DND-41 (cell line): Measurements from ENCODE around the gene SPATA19.

Experiments
- ATAC-seq: fragments of 200-7000 bp; cut with Tn5 transposase; 3 replicates; pipeline ENCODE4 v1.9.1; 2021; ENCODE audit warnings: low read depth; ENCODE audit not compliant: insufficient read depth
- DNase-seq: peaks from one replicate; pipeline ENCODE4 v3.0.0-alpha.2; 2020
- H2AFZ ChIP-seq: 2 replicates; pipeline ENCODE4 v1.6.0; 2012; ENCODE audit warnings: low read depth, low read length
- H3K27ac ChIP-seq: 2 replicates; pipeline ENCODE4 v1.5.1; 2012; ENCODE audit warnings: low read length, inconsistent platforms
- H3K27me3 ChIP-seq: fragments of 200-600 bp; sonication (generic); 2 replicates; pipeline ENCODE4 v1.6.0; 2012; ENCODE audit warnings: low read length, mild to moderate bottlenecking, inconsistent platforms; ENCODE audit not compliant: insufficient read depth, poor library complexity
- H3K36me3 ChIP-seq: 2 replicates; pipeline ENCODE4 v1.5.1; 2012; ENCODE audit warnings: low read length, inconsistent platforms; ENCODE audit not compliant: insufficient read depth
- H3K4me1 ChIP-seq: 2 replicates; pipeline ENCODE4 v1.5.1; 2012; ENCODE audit warnings: mild to moderate bottlenecking, low read length; ENCODE audit not compliant: insufficient read depth
- H3K4me2 ChIP-seq: 2 replicates; pipeline ENCODE4 v1.6.0; 2012; ENCODE audit warnings: mild to moderate bottlenecking, moderate library complexity, low read length, inconsistent platforms; ENCODE audit not compliant: insufficient read depth
- H3K4me3 ChIP-seq, 2 experiments: fragments of 200-600 bp in 1 of 2; shearing (Covaris generic) in 1 of 2; 2 replicates each; pipeline ENCODE4 v1.5.1; 2012 to 2016; ENCODE audit warnings: inconsistent platforms in 2 of 2, low read length in 2 of 2, mild to moderate bottlenecking in 2 of 2, low read depth in 1 of 2, moderate library complexity in 1 of 2
- H3K79me2 ChIP-seq: 2 replicates; pipeline ENCODE4 v1.6.0; 2012; ENCODE audit warnings: low read length, inconsistent platforms; ENCODE audit not compliant: insufficient read depth
- H3K9ac ChIP-seq: 2 replicates; pipeline ENCODE4 v1.6.0; 2012; ENCODE audit warnings: low read depth, mild to moderate bottlenecking, inconsistent platforms, low read length, moderate library complexity
- H3K9me3 ChIP-seq: 2 replicates; pipeline ENCODE4 v1.5.1; 2012; ENCODE audit warnings: low read length, moderate library complexity, mild to moderate bottlenecking, inconsistent platforms; ENCODE audit not compliant: insufficient read depth, severe bottlenecking
- H4K20me1 ChIP-seq: 2 replicates; pipeline ENCODE4 v1.6.0; 2012; ENCODE audit warnings: low read length; ENCODE audit not compliant: insufficient read depth
- CTCF ChIP-seq: IDR thresholded peaks from 2 replicates; pipeline ENCODE4 v1.5.1; 2012; ENCODE audit warnings: borderline replicate concordance, low read length, moderate library complexity, mild to moderate bottlenecking; ENCODE audit not compliant: poor library complexity, severe bottlenecking; ENCODE audit errors: extremely low read depth
- EZH2 ChIP-seq: IDR thresholded peaks from 3 replicates; pipeline ENCODE4 v1.6.1; 2012; ENCODE audit warnings: borderline replicate concordance, low read depth, mild to moderate bottlenecking, moderate library complexity, low read length, inconsistent platforms; ENCODE audit not compliant: severe bottlenecking

Gene SPATA19

GRCh38 chr11:133818302-133818701 is 27.0 kb downstream of the SPATA19 start:
- H3K9ac ChIP-seq = no peak overlapping the region
- no peak overlapping the region for H3K27ac ChIP-seq
- no peaks in the 10 kb centered on the region for H3K79me2 ChIP-seq
- H3K4me3 ChIP-seq = no peak overlapping the region
- ATAC-seq (no peak), DNase-seq (no peak)
- no peak overlapping the region for H2AFZ ChIP-seq
- no peak overlapping the region for H3K4me2 ChIP-seq
- peaks cover 24% of the 10 kb centered on the region for H3K27me3 ChIP-seq
- H3K9me3 ChIP-seq = no peaks in the 10 kb centered on the region
- H4K20me1 ChIP-seq = peaks cover 7% of the 10 kb centered on the region; the same call in 1 of the 2 replicates
- no peak for TF ChIP-seq EZH2
- no peak for TF ChIP-seq CTCF
- no peaks in the 10 kb centered on the region for H3K4me1 ChIP-seq
- H3K36me3 ChIP-seq = no peaks in the 10 kb centered on the region

GRCh38 chr11:133817449-133817848 is 27.9 kb downstream of the SPATA19 start:
- ATAC-seq = no peak
- Histone ChIP-seq H3K4me3 (no peak overlapping the region), H3K4me1 (no peaks in the 10 kb centered on the region), H4K20me1 (peaks cover 7% of the 10 kb centered on the region; the same call in 1 of the 2 replicates), H3K27me3 (peaks cover 24% of the 10 kb centered on the region), H3K4me2 (no peak overlapping the region), H3K9me3 (no peaks in the 10 kb centered on the region), H3K36me3 (no peaks in the 10 kb centered on the region), H3K79me2 (no peaks in the 10 kb centered on the region), H3K27ac (no peak overlapping the region), H3K9ac (no peak overlapping the region), H2AFZ (no peak overlapping the region)
- no peak for DNase-seq
- TF ChIP-seq EZH2 (no peak), CTCF (no peak)

GRCh38 chr11:133816146-133816870 is 29.0 kb downstream of the SPATA19 start:
- no peak overlapping the region for H3K4me2 ChIP-seq
- ATAC-seq (no peak), DNase-seq (no peak)
- no peaks in the 10 kb centered on the region for H3K79me2 ChIP-seq
- no peak overlapping the region for H3K4me3 ChIP-seq
- no peak overlapping the region for H3K9ac ChIP-seq
- no peak for TF ChIP-seq CTCF
- no peak for TF ChIP-seq EZH2
- H3K27ac ChIP-seq = no peak overlapping the region
- peaks cover 28% of the 10 kb centered on the region for H3K27me3 ChIP-seq
- peaks cover 5% of the 10 kb centered on the region; the same call in 1 of the 2 replicates for H4K20me1 ChIP-seq
- H3K36me3 ChIP-seq = no peaks in the 10 kb centered on the region
- H3K4me1 ChIP-seq = no peaks in the 10 kb centered on the region
- H3K9me3 ChIP-seq = no peaks in the 10 kb centered on the region
- no peak overlapping the region for H2AFZ ChIP-seq

GRCh38 chr11:133815636-133816035 is 29.7 kb downstream of the SPATA19 start:
- Histone ChIP-seq H3K36me3 (no peaks in the 10 kb centered on the region), H3K4me1 (no peaks in the 10 kb centered on the region), H3K9me3 (no peaks in the 10 kb centered on the region), H2AFZ (no peak overlapping the region), H3K27ac (no peak overlapping the region), H3K79me2 (no peaks in the 10 kb centered on the region), H3K4me3 (no peak overlapping the region), H3K4me2 (no peak overlapping the region), H3K27me3 (peaks cover 34% of the 10 kb centered on the region), H3K9ac (no peak overlapping the region), H4K20me1 (peaks cover 3% of the 10 kb centered on the region; the same call in 1 of the 2 replicates)
- no peak for TF ChIP-seq EZH2
- no peak for TF ChIP-seq CTCF
- DNase-seq (no peak), ATAC-seq (no peak)
